ENCODE results near the gene RNU5D-1. TPM values are rescaled to one million over a fixed set of nuclear protein-coding genes. Genes with fewer than 3 reads are reported as not detected.

RNU5D-1 gene
- total and polyA plus RNA-seq, 2 of the 13 experiments (the other 11 are each of a cell fraction or from before 2014, with no cell fraction given): 165 TPM; not detected in 1

DNA sequence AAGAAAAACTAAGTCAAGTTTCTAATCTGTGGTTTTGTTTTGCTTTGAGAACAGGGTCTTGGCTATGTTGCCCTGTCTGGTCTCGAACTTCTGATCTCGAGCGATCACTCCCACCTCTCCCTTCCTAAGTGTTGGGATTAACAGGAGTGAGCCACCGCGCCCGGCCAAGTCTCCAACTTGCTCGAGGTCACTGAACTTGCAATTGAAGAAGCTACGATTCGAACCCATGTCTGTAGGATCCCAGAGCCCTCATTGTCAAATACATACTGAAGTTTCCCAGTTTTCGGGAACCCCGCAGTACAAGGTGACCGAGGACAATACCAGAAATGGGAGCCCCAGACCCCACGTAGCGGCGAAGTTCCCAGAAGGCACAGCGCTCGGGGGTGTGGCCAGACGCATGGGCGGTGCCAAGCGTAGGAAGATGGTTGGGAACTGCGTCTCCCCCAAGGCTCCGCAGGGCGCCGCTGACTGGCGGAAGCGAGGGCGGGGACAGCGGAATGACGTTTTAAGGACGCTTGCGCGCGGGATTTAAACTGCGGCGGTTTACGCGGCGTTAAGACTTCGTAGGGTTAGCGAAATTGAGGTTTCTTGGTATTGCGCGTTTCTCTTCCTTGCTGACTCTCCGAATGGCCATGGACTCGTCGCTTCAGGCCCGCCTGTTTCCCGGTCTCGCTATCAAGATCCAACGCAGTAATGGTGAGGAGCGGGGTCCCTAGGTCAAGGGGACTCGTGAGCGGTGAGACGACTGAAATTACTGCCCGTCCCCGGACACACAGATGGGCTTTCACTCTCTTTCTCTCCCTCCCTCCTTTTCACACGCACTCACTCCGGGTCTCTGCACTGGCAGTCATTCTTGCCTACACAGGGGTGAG is 8.6 kb upstream of the RNU5D-1 start, which contains the start of gene KIF2C (continued):
- no peak for TF ChIP-seq ZBTB46 (CRISPR knock-in tag; IDR thresholded peaks at IDR 0.05; ENCODE audit: borderline replicate concordance)
- TF ChIP-seq ZBTB8A (CRISPR knock-in tag; IDR thresholded peaks at IDR 0.05; ENCODE audit: borderline replicate concordance, low read depth): no peak
- no peak for TF ChIP-seq SSRP1 (CRISPR knock-in tag; IDR thresholded peaks at IDR 0.05)
- no peak for TF ChIP-seq RELA (CRISPR knock-in tag; IDR thresholded peaks at IDR 0.05)
- TF ChIP-seq ZNF12 (CRISPR knock-in tag; IDR thresholded peaks at IDR 0.05): no peak
- TF ChIP-seq ZFP41 (CRISPR knock-in tag; IDR thresholded peaks at IDR 0.05; ENCODE audit: borderline replicate concordance): no peak
- TF ChIP-seq IKZF5 (CRISPR knock-in tag; IDR thresholded peaks at IDR 0.05): peak; percentile 47; the same call in 1 of the 2 replicates
- no peak for TF ChIP-seq LRRFIP1 (CRISPR knock-in tag; conservative IDR thresholded peaks at IDR 0.05)
- TF ChIP-seq ZNF589 (CRISPR knock-in tag; conservative IDR thresholded peaks at IDR 0.05): peak; percentile 64; the same call in 1 of the 2 replicates
- 0 out of 2 replicates have a peak, but pooled peaks have one; percentile 32 for TF ChIP-seq ZNF766 (CRISPR knock-in tag; IDR thresholded peaks at IDR 0.05; ENCODE audit: borderline replicate concordance)
- peak; percentile 90 for TF ChIP-seq ATF1 (CRISPR knock-in tag; IDR thresholded peaks at IDR 0.05)
- TF ChIP-seq, protein P1, sequence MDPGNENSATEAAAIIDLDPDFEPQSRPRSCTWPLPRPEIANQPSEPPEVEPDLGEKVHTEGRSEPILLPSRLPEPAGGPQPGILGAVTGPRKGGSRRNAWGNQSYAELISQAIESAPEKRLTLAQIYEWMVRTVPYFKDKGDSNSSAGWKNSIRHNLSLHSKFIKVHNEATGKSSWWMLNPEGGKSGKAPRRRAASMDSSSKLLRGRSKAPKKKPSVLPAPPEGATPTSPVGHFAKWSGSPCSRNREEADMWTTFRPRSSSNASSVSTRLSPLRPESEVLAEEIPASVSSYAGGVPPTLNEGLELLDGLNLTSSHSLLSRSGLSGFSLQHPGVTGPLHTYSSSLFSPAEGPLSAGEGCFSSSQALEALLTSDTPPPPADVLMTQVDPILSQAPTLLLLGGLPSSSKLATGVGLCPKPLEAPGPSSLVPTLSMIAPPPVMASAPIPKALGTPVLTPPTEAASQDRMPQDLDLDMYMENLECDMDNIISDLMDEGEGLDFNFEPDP (CRISPR knock-in tag; conservative IDR thresholded peaks at IDR 0.05): 0 out of 2 replicates have a peak, but pooled peaks have one; percentile 78
- peak; percentile 75 for TF ChIP-seq TGIF2 (CRISPR knock-in tag; IDR thresholded peaks at IDR 0.05)
- TF ChIP-seq IRF2 (CRISPR knock-in tag; IDR thresholded peaks at IDR 0.05): peak; percentile 79
- TF ChIP-seq KAT8 (CRISPR knock-in tag; IDR thresholded peaks at IDR 0.05): peak; percentile 88
- TF ChIP-seq NR3C1 (CRISPR knock-in tag; IDR thresholded peaks at IDR 0.05): no peak
- peak; percentile 20; the same call in 1 of the 2 replicates for TF ChIP-seq HOXA9 (CRISPR knock-in tag; IDR thresholded peaks at IDR 0.05; ENCODE audit: borderline replicate concordance)
- peak; percentile 81; the same call in 1 of the 2 replicates for TF ChIP-seq MYC (CRISPR knock-in tag; IDR thresholded peaks at IDR 0.05; ENCODE audit: borderline replicate concordance)
- 0 out of 2 replicates have a peak, but pooled peaks have one; percentile 32 for TF ChIP-seq ZBTB42 (CRISPR knock-in tag; IDR thresholded peaks at IDR 0.05)
- TF ChIP-seq ZFYVE20 (CRISPR knock-in tag; IDR thresholded peaks at IDR 0.05; ENCODE audit: borderline replicate concordance, low read depth): no peak
- TF ChIP-seq ZNF572 (CRISPR knock-in tag; IDR thresholded peaks at IDR 0.05): peak; percentile 43; the same call in 1 of the 2 replicates
- peak; percentile 65; the same call in 1 of the 2 replicates for TF ChIP-seq PHF21A (CRISPR knock-in tag; IDR thresholded peaks at IDR 0.05)
- no peak for TF ChIP-seq ZNF768 (CRISPR knock-in tag; IDR thresholded peaks at IDR 0.05)
- TF ChIP-seq ZNF234 (CRISPR knock-in tag; conservative IDR thresholded peaks at IDR 0.05): no peak

Measured in HepG2 (cell line).